GM18507 (cell line): ENCODE data around the gene SYTL2.
A peak's percentile ranks its signal among the peaks of the same experiment; 100 is the strongest.
"Not testable (repeated sequence)": the region's sequence is repeated elsewhere in the genome, so short reads cannot be mapped to it uniquely, and the experiment has no call there.

Experiments
- DNase-seq: peaks from one replicate; pipeline ENCODE4 v3.0.0; 2011; ENCODE audit warnings: low read depth; ENCODE audit not compliant: insufficient read length; ENCODE audit errors: extremely low spot score
- FAIRE-seq: peaks from 2 replicates; lab custom pipeline; 2011; peaks lifted over from hg19 to GRCh38; lab: Jason Lieb, UNC

Gene SYTL2

DNA sequence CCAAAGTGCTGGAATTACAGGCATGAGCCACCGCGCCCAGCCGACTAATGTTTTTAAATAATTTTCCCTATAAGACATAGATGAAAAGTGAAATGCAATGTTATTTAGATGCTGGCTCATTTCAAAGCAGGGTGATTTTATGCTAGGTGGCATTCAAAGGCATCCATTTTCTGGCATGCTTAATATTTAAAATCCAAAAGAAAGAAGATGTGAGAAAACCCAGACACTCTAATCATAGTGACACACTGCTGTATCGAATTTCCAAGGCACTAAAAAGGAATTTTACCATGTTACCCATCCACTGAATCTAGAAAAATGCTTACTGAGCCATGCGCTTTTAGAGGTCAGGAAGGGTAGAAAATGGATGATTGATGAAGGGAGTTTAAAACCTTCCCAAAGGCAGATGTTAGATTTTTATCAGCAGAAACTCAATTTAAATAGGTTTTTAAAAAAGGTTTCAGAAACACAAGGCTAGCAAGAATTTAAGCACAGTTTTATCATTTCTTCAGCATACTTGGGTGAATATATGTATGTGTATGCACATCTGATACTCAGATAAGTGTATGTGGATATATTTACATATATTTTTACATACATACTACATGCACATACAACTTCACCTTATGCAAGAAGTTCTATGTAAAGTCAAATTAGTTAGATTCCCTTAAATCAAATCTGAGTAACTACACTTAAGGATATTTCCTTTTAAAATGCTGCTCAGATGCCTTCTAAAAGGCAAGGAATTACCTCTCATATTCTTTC is 100.8 kb downstream of the SYTL2 start:
- FAIRE-seq (no peak), DNase-seq (no peak)

DNA sequence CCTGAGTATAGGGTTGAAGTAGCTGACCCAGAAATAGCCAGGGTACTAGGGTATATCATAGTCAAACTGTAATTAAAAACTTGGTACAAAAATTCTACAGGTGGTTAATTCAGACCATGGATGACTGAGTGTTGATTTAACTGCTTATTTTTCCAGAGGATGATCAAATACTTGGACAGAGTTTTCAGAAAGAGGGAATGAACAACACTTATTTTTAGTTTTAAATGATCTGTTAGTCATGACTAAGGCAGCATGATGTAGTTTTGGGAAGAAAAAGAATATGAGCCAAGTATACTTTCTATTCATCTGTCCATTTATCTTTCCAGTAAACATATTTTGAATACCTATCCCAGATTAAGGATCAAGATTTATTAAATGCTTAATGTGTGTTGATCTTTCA is 105.1 kb downstream of the SYTL2 start:
- no peak for FAIRE-seq
- DNase-seq, result no peak

DNA sequence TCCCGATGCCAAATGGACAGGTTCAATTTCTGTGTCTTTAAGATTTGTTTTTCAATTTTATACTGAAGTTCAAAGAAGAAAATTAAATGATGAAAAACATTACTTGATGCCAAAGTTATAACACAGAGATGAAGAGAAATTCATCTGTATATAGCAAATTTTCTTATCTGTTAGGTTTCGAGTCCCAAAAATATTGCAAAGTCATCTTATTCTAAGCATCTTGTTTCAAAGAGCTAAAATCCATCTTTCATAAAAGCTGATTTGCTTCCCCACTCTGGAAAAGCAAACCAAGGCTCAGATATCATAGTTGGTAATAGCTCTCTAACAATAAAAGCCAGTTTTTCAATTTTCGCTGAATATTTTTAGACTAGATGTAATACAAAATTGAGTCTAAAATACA is 106.0 kb downstream of the SYTL2 start:
- no peak for DNase-seq
- no peak for FAIRE-seq

DNA sequence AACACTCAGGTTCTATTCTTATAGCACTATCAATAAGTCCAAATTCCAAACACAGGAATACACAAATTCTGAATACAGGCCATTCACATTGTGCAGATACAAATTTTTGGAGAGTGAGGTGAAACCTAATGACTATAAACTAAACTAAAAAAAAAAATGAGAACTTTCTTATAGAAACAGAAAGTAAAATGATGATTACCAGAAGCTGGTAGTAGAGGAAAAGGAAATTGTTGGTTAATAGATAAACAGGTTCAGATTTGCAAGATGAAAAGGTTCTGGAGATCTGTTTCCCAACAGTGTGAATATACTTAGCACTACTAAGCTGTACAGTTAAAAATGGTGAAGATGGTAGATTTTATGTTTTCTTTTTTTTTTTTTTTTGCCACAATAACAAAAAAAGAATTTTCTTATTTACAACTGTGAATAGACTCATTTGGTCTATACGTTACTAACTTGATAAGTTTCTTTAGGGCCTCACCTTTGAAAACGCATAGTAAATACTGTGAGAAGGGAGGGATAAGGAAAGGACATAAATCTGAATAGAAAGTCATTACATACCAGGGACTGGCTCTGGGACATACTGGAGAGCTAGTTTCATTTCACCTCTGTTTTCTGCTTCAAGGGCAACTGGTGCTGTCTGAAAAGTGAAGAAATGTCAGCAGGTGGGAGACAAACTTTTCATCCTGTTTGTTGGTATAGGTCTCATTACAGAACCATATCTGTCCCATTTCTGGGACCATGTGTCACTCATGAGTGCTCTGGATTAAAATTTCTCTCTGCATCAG is 110.8 kb downstream of the SYTL2 start:
- FAIRE-seq (peak; percentile 89), DNase-seq (no peak)

DNA sequence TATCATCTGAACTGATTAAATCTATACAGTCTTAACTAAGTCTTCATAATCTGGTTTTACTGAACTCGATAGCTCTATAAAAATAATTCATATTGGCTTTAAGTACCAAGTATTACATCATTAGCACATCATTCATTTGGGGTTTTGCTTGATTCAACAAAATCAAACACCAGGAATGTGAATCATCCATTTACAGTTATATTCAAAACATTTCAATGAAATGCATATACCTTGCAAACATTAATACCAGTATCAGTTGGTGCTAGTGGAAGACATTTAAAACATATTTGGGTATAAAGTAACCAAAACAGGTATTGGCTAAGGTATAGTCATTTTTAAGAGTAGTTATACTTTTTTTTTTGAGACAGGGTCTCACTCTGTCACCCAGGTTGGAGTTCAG is 112.7 kb downstream of the SYTL2 start:
- FAIRE-seq, result peak; percentile 42
- DNase-seq, result no peak

DNA sequence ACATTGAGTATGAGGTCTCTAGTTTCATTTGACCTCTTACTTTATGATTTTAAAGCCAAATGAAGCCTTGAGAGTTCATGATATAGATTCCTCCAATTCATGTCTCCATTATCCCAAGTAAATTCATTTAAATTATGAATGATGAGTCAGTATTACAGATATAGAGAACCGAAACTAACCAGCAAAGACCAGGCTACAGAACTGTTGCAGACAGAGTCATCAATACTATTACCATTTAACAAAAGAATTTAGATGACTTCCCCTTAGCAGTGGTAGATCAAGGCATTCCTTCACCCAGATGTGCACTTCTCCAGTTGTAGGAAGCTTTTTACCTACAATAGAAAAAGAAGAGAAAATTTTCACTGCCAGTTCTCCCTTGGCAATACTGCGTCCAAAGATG is 113.2 kb downstream of the SYTL2 start:
- DNase-seq, result no peak

DNA sequence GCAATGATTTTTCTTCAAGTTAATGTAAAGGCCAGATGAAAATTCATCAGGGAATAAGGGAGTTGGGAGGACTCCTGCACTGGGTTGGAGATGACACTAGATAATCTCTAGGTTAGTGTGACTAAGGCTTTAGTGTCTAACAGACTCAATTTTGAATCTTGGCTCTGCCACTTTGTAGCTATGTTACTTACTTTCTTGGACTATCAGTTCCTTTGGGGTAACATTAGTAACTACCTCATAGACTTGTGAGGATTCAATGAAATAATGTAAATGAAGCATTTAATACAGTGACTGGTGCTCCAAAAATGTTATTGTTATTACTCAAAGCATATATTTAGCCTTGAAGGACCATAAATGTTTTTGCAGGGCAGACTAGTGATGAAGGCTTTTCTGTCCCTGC is 115.4 kb downstream of the SYTL2 start:
- FAIRE-seq, result no peak
- no peak for DNase-seq

More for the DNA sequence above, 113.2 kb downstream of the SYTL2 start:
- no peak for FAIRE-seq

DNA sequence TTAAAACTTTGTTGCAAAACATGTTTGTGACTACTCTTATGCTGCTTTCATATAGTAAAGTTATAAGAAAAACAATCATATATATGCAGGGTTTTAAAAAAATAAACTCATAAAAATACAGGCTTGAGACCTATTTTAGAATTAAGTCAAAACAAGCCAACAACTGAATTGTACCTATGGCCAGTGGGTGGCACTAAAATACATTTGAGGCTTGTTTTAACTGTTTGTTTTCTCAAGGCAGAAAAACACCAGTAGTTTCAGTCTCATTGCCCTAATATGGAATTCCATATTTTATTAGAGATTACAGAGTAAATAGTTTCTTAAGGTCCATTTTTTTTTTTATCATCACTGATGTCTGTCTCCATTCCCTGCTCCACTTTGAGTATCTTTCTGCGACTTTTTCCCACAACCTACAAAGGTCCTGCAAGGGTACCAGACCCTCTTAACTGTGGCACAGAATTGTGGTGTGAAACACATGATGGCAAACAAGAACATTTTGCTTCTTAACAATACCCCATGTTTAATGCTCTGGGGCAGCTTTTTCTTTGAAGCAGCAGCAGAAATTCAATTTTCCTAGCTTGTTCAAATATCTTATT is 116.5 kb downstream of the SYTL2 start:
- peak; percentile 61 for FAIRE-seq
- no peak for DNase-seq

DNA sequence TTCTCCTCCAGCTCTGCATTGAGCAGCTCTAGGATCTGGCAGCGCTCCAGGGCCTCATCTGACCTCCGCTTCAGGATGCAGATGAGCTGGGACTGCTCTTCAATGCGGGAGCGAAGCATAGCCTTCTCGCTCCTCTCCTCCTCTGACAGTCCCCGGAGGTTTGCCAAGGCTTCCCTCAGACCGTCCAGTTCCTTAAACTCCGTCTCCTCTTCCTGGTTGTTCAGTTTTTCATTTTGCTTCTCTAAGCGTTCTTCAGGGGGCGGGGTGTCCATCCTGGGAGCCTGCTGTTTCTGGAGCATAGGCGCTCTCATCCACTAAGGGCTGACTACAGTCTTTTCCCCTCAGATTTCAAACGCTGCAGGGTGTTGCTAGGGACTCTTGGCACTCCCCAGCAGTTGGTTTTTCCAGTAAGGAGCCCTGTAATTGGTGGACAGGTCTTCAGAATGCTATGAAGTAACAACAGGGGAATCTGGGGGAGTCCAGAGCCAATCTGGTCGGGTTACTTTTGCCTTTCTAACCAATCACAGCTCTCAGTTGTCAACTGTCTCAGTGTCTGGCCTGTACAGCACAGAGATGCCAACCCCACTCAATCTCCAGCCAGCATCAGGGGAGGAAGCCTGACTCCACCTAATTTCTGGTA is 125.0 kb downstream of the SYTL2 start, which contains the start of gene CCDC89:
Gene CCDC89 (minus strand): TSS at position 376 of the 640 bp plus-strand sequence. CDS start 65 bp downstream, at position 311.
- FAIRE-seq (no peak), DNase-seq (no peak)

DNA sequence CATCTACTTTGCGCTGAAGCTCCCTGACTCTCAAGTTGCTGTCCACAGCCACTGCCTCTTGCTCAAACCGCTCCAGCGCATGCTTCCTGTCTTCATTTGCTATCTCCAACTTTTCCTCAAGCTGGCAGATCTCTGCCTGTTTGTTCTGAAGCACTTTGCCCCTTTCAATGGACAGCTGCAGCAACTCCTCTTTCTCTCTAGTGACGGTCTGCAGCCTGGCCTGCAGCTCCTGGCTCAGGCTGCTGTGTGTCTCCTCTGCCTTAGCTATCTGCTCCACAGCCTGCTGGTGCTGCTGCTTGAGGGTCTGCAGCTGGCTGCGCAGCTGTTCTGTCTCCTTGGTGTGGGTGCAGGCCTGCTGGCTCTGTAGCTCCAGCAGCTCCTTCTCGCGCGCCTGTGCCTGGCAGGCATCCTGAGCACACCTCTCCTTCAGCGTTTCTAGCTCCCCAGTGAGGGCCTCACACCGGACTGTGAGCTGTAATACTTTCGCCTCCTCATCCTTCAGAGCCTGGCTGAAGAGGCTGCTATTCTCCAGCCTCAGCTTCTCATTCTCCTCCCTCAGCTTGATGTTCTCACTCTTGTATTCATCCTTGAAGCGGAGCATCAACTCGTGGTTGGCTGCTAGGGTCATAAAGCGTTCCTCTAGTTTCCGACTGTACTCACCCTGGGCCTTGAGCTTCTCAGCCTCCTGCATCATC is 125.7 kb downstream of the SYTL2 start:
- no peak for DNase-seq
- no peak for FAIRE-seq

DNA sequence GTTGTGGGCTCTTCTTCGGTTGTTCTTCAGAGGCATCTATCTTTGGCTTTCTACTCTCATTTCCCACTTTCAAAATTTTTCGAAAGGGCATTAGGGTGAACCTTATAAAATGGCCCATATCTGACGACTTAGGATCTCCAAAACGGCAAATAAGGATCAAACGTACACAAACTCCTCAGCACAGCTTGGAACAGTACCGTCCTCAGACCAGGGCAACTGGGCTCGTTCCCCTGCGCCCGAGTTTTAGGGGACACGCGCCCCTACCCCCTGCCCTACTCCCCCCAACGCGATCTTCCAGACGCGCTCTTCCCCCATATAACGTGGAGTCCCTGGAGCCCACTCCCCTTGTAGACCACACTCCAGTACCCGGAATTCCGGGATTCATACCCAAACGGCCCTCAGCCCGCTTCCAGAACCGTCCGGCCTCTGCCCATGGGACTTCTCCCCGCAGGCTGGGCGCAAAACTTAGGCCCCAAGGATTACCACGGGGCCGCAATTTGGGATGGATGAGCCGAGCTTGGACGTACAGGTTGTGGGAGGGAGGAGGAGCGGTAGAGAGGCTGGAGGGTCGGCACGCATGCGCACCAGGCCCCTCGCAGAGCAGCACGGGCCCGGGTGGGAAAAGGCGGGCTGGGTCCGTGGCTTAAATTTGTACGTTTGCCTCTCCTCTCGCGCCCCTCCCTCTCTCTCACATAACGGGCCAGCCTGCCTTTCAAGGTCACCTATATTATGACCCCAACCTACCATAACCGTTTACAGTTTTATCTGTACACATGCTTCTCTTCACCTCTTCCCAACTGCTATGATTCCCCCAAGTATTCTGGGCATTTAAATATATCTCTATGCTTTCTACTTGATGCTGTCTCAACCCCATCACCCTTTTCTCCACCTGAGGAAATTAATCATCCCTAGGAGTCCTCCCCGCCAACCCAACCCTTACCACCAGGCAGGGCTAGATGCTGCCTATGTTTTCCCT is 128.3 kb downstream of the SYTL2 start:
- FAIRE-seq, result peak; percentile 58

DNA sequence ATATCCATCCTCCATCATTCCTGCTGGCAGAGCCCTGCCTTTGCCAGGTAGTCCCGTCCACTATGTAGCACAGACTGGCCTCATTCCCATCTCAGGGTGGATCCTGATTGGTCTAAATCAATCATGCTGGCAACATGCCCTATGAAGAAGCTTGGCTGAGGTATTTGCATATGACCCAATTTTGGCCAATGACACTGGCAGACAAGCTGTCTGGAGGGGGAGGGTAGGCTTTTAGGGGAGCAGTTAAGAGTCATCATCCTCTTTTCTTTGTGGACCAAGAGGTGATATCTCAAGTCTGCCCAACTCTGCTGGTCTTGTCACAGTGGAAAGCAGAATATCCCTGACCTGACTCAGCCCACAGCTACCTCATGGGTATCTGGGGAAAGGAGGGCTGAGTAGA is 130.0 kb downstream of the SYTL2 start:
- FAIRE-seq, result no peak
- no peak for DNase-seq

More for the DNA sequence above, 128.3 kb downstream of the SYTL2 start:
- DNase-seq, result peak; percentile 56

DNA sequence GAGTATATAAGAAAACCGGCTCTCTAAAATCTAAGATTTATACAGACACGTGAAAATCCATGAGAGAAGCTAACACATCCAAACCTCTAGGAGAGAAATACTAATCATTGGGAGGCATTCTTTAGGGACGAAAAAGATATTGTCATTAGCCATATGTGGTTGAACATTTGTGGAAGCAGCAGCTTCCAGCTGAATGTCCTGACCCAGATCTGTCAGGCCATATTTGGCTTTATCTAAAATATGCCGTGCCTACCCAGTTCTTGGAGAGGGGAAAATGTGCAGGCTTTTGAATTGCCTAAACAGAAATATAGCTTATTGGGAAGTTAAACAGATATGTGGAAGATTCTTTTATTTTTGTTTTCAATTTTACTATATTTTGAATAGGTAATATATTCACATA is 131.4 kb downstream of the SYTL2 start:
- FAIRE-seq (no peak), DNase-seq (no peak)

DNA sequence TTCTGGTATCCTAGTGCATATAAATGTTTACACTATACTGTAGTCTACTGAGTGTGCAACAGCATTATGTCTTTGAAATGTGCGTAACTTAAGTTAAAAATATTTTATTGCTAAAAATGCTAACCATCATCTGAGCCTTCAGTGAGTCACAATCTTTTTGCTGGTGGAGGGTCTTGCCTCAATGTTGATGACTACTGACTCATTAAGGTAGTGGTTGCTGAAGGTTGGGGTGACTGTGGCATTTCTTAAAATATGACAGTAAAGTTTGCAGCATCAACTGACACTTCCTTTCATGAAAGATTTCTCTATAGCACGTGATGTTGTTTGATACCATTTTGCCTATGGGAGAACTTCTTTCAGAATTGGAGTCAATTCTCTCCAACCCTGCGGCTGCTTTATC is 137.5 kb downstream of the SYTL2 start:
- DNase-seq (no peak), FAIRE-seq (no peak)

DNA sequence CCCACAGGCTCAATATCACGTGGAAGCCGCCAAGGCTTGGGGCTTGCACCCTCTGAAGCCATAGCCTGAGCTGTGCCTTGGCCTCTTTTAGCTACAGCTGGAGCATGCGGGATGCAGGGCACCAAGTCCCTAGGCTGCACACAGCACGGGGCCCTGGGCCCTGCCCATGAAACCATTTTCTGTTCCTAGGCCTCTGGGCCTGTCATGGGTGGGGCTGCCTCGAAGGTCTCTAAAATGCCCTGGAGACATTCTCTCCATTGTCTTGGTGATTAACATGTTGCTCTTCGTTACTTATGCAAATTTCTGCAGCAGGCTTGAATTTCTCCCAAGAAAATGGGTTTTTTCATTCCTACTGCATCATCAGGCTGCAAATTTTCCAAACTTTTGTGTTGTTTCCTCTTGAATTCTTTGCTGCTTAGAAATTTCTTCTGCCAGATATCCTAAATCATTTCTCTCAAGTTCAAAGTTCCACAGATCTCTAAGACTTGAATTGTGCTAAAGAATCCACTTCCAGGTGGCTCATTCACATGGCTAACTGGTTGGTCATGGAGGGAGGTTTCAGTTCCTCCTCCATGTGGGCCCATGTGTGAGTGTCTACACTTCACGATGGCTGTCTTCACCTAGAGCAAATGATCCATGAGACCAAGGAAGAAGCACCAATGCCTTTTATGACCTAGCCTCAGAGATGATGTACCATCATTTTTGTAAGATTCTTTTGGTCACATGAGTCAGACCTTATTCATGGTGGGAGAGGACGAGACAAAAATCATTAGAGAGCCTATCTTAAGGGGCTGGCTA is 138.6 kb downstream of the SYTL2 start:
- FAIRE-seq, result peak; percentile 5
- DNase-seq, result no peak

DNA sequence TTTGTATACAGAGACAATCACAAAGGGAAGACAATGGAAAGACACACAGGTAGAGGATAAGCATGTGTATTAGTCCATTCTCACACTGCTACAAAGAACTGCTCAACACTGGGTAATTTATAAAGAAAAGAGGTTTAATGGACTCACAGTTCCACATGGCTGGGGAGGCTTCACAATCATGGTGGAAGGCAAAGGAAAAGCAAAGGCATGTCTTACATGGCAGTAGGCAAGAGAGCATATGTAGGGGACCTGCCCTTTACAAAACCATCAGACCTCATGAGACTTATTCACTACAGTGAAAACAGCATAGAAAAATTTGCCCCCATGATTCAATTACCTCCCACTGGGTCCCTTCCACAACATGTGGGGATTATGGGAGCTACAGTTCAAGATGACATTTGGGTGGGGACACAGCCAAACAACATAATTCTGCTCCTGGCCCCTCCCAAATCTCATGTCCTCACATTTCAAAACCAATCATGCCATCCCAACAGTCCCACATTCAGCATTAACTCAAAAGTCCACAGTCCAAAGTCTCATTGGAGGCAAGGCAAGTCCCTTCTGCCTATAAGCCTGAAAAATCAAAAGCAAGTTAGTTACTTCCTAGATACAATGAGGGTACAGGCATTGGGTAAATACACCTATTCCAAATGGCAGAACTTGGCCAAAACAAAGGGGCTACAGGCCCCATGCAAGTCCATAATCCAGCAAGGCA is 139.8 kb downstream of the SYTL2 start:
- DNase-seq, FAIRE-seq: not testable (repeated sequence)

DNA sequence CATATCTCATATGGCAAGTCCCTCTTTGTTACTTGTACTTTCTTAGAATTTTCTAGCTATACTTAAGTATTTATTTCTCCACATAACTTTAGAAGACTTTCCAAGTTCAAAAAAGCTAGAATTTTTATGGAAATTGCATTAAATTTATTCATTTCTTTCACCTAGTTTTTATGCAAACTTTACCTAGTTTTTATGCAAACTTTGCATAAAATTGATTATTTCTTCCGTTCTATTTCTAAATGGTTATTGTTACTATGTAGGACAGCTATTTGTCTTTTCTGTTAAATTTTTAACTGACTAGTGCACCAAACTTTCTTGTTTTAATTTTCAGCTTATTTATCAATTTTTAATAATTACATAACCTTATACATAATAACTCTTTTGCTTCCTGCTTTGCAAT is 142.8 kb downstream of the SYTL2 start:
- no peak for FAIRE-seq

More for the DNA sequence above, 142.8 kb downstream of the SYTL2 start:
- DNase-seq, result no peak
